Stimulated activated CD8-positive, alpha-beta memory T cell treated with anti-CD3 and anti-CD28 coated beads, Interleukin-7, amount 100 ng/mL, for 24 hours (primary cell): ENCODE results near the gene NNAT.
"Not testable (repeated sequence)": the region's sequence is repeated elsewhere in the genome, so short reads cannot be mapped to it uniquely, and the experiment has no call there.

Experiments
- DNase-seq: peaks from one replicate; pipeline ENCODE4 v3.0.0-alpha.2; 2020; ENCODE audit warnings: low read depth

NNAT gene

GRCh38 chr20:37521061-37521771 is at the start of gene NNAT:
NNAT (plus strand) TSS chr20:37521250; CDS start chr20:37521332, 82 bp downstream.
- DNase-seq = no peak

GRCh38 chr20:37471741-37472235 is 49.3 kb upstream of the NNAT start:
- no peak for DNase-seq

- DNase-seq = not testable (repeated sequence)
Observed at GRCh38 chr20:37472435-37472834, 48.6 kb upstream of the NNAT start.

GRCh38 chr20:37473249-37474000 is 47.6 kb upstream of the NNAT start:
- no peak for DNase-seq

- DNase-seq = no peak
Observed at GRCh38 chr20:37474386-37474785, 46.7 kb upstream of the NNAT start.

- no peak for DNase-seq
Observed at GRCh38 chr20:37475252-37475651, 45.8 kb upstream of the NNAT start.

- no peak for DNase-seq
Observed at GRCh38 chr20:37477041-37477440, 44.0 kb upstream of the NNAT start.

GRCh38 chr20:37479266-37479665 is 41.8 kb upstream of the NNAT start:
- DNase-seq = no peak

GRCh38 chr20:37479925-37480691 is 40.9 kb upstream of the NNAT start:
- DNase-seq = no peak

- no peak for DNase-seq
Observed at GRCh38 chr20:37480919-37481318, 40.1 kb upstream of the NNAT start.

GRCh38 chr20:37481610-37482009 is 39.4 kb upstream of the NNAT start:
- no peak for DNase-seq

GRCh38 chr20:37484331-37484730 is 36.7 kb upstream of the NNAT start:
- DNase-seq = no peak

- not testable (repeated sequence) for DNase-seq
Observed at GRCh38 chr20:37486209-37486608, 34.8 kb upstream of the NNAT start.

- DNase-seq = no peak
Observed at GRCh38 chr20:37490663-37491350, 30.2 kb upstream of the NNAT start.

- DNase-seq = no peak
Observed at GRCh38 chr20:37492096-37492625, 28.9 kb upstream of the NNAT start.

- no peak for DNase-seq
Observed at GRCh38 chr20:37492945-37493344, 28.1 kb upstream of the NNAT start.

GRCh38 chr20:37494301-37494700 is 26.7 kb upstream of the NNAT start:
- no peak for DNase-seq

- no peak for DNase-seq
Observed at GRCh38 chr20:37494796-37495195, 26.3 kb upstream of the NNAT start.

GRCh38 chr20:37498066-37498665 is 22.9 kb upstream of the NNAT start:
- no peak for DNase-seq

GRCh38 chr20:37500311-37500710 is 20.7 kb upstream of the NNAT start:
- DNase-seq = no peak

- no peak for DNase-seq
Observed at GRCh38 chr20:37501940-37502339, 19.1 kb upstream of the NNAT start.
